Measurements from ENCODE around the gene DDX5. TPM values are rescaled to one million over a fixed set of nuclear protein-coding genes. Genes with fewer than 3 reads are reported as not detected.
A peak's percentile ranks its signal among the peaks of the same experiment; 100 is the strongest.

Gene DDX5
- total and polyA plus RNA-seq, 2 of the 13 experiments (the other 11 are each of a cell fraction or from before 2014, with no cell fraction given), result 503 to 684 TPM

DNA sequence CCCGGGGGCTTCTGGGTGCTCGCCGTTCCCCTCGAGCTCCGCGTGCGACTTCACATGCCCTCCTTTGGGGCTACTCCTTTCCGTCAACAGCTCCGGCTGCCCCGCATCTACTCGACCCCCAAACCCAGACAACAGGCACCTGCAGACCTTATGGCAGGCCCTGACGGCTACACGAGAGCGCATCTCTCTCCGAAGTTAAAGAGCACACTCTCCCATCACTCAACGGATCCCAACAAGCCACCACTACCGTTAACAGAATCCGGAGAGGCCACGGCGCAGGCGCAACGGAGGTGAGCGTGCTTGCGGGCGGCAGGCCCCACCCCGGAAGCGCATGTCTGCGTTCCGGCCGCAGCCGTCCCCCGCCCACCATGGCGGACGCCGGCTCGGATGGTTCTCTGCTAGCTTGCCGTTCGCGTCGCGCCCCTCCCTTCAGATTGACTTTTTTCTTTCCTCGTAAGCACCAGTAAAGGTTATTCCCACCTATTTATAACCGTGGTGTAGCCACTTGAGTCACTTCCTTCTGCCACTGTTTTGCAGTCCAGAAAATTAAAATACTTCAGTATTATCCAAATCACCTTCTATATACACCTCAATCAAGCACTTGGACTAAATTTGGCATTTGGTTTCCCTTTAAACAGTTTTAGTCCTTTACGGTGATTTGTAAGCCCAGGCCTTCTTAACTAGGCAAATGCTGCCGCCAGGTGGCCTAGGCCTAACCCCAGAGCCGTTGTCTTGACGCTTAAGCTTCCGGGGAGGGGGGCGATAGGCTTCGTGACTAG, 9.1 kb downstream of the DDX5 start, which contains the start of gene POLG2 (continued):
- TF ChIP-seq, protein P1, sequence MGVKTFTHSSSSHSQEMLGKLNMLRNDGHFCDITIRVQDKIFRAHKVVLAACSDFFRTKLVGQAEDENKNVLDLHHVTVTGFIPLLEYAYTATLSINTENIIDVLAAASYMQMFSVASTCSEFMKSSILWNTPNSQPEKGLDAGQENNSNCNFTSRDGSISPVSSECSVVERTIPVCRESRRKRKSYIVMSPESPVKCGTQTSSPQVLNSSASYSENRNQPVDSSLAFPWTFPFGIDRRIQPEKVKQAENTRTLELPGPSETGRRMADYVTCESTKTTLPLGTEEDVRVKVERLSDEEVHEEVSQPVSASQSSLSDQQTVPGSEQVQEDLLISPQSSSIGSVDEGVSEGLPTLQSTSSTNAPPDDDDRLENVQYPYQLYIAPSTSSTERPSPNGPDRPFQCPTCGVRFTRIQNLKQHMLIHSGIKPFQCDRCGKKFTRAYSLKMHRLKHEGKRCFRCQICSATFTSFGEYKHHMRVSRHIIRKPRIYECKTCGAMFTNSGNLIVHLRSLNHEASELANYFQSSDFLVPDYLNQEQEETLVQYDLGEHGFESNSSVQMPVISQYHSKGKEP (CRISPR knock-in tag; IDR thresholded peaks at IDR 0.05), result no peak
- TF ChIP-seq, protein P2, sequence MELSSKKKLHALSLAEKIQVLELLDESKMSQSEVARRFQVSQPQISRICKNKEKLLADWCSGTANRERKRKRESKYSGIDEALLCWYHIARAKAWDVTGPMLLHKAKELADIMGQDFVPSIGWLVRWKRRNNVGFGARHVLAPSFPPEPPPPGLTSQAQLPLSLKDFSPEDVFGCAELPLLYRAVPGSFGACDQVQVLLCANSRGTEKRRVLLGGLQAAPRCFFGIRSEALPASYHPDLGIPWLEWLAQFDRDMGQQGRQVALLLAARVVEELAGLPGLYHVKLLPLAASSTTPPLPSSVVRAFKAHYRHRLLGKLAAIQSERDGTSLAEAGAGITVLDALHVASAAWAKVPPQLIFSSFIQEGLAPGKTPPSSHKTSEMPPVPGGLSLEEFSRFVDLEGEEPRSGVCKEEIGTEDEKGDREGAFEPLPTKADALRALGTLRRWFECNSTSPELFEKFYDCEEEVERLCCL (CRISPR knock-in tag; IDR thresholded peaks at IDR 0.05; ENCODE audit: borderline replicate concordance), result no peak
- TF ChIP-seq FIP1L1 (IDR thresholded peaks at IDR 0.05; ENCODE audit: borderline replicate concordance, insufficient read depth, low read depth, low read length) (0 out of 2 replicates have a peak, but pooled peaks have one; percentile 63), TRIM24 (CRISPR knock-in tag; IDR thresholded peaks at IDR 0.05) (no peak), ZNF652 (CRISPR knock-in tag; IDR thresholded peaks at IDR 0.05; ENCODE audit: borderline replicate concordance, low read depth) (peak; percentile 0; the same call in 1 of the 2 replicates)
- TF ChIP-seq, protein P3, sequence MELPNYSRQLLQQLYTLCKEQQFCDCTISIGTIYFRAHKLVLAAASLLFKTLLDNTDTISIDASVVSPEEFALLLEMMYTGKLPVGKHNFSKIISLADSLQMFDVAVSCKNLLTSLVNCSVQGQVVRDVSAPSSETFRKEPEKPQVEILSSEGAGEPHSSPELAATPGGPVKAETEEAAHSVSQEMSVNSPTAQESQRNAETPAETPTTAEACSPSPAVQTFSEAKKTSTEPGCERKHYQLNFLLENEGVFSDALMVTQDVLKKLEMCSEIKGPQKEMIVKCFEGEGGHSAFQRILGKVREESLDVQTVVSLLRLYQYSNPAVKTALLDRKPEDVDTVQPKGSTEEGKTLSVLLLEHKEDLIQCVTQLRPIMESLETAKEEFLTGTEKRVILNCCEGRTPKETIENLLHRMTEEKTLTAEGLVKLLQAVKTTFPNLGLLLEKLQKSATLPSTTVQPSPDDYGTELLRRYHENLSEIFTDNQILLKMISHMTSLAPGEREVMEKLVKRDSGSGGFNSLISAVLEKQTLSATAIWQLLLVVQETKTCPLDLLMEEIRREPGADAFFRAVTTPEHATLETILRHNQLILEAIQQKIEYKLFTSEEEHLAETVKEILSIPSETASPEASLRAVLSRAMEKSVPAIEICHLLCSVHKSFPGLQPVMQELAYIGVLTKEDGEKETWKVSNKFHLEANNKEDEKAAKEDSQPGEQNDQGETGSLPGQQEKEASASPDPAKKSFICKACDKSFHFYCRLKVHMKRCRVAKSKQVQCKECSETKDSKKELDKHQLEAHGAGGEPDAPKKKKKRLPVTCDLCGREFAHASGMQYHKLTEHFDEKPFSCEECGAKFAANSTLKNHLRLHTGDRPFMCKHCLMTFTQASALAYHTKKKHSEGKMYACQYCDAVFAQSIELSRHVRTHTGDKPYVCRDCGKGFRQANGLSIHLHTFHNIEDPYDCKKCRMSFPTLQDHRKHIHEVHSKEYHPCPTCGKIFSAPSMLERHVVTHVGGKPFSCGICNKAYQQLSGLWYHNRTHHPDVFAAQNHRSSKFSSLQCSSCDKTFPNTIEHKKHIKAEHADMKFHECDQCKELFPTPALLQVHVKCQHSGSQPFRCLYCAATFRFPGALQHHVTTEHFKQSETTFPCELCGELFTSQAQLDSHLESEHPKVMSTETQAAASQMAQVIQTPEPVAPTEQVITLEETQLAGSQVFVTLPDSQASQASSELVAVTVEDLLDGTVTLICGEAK (IDR thresholded peaks at IDR 0.05), result 0 out of 2 replicates have a peak, but pooled peaks have one; percentile 1
- TF ChIP-seq, protein P3 (CRISPR knock-in tag; IDR thresholded peaks at IDR 0.05), result peak; percentile 92
- TF ChIP-seq, protein P4, sequence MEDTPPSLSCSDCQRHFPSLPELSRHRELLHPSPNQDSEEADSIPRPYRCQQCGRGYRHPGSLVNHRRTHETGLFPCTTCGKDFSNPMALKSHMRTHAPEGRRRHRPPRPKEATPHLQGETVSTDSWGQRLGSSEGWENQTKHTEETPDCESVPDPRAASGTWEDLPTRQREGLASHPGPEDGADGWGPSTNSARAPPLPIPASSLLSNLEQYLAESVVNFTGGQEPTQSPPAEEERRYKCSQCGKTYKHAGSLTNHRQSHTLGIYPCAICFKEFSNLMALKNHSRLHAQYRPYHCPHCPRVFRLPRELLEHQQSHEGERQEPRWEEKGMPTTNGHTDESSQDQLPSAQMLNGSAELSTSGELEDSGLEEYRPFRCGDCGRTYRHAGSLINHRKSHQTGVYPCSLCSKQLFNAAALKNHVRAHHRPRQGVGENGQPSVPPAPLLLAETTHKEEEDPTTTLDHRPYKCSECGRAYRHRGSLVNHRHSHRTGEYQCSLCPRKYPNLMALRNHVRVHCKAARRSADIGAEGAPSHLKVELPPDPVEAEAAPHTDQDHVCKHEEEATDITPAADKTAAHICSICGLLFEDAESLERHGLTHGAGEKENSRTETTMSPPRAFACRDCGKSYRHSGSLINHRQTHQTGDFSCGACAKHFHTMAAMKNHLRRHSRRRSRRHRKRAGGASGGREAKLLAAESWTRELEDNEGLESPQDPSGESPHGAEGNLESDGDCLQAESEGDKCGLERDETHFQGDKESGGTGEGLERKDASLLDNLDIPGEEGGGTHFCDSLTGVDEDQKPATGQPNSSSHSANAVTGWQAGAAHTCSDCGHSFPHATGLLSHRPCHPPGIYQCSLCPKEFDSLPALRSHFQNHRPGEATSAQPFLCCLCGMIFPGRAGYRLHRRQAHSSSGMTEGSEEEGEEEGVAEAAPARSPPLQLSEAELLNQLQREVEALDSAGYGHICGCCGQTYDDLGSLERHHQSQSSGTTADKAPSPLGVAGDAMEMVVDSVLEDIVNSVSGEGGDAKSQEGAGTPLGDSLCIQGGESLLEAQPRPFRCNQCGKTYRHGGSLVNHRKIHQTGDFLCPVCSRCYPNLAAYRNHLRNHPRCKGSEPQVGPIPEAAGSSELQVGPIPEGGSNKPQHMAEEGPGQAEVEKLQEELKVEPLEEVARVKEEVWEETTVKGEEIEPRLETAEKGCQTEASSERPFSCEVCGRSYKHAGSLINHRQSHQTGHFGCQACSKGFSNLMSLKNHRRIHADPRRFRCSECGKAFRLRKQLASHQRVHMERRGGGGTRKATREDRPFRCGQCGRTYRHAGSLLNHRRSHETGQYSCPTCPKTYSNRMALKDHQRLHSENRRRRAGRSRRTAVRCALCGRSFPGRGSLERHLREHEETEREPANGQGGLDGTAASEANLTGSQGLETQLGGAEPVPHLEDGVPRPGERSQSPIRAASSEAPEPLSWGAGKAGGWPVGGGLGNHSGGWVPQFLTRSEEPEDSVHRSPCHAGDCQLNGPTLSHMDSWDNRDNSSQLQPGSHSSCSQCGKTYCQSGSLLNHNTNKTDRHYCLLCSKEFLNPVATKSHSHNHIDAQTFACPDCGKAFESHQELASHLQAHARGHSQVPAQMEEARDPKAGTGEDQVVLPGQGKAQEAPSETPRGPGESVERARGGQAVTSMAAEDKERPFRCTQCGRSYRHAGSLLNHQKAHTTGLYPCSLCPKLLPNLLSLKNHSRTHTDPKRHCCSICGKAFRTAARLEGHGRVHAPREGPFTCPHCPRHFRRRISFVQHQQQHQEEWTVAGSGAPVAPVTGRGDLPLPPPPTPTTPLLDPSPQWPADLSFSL (CRISPR knock-in tag; IDR thresholded peaks at IDR 0.05), result no peak

Measured in HepG2 (cell line).